ENCODE results near the gene USF2.

Gene USF2

DNA sequence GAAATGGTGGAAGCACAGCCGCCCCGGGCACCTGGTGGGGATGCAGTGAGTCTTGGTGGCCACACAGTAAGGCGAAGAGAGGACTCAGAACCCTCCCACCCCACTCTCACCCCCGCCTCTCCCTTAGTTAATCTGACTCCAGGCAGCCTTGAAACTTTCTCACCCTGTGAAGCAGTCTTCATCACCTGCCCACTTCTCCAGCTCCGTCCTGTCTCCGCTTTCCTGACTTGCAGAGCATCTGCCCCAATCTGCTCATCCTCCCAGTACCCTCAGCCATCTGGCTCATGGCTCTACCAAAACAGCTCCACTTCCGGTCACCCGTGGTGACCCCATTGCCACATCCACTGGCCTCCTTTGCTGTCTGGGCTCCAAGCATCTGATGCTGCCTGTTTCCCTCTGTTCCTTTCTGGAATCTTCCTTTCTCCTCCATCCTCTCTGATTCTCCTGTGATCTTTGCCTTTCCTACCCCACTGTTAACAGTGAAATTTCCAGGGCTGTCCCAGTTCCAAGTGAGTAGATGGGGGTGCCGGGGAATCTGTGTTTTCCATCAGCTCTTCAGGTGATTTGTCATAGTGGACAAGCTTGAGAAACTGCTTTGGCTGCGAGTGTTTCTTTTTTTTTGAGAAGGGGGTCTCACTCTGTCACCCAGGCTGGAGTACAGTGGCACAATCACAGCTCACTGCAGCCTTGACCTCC, 4.3 kb downstream of the USF2 start:
- no peak overlapping the region for H3K4me3 ChIP-seq
- H3K27ac ChIP-seq = no peak overlapping the region
- no peak overlapping the region for H3K9ac ChIP-seq (ENCODE audit: insufficient read length)
- H3K9me3 ChIP-seq (ENCODE audit: low read depth, low read length) = no peaks in the 10 kb centered on the region
- TF ChIP-seq EZH2 (IDR thresholded peaks at IDR 0.05) (no peak), POLR2AphosphoS5 (IDR thresholded peaks at IDR 0.05; ENCODE audit: borderline replicate concordance, low read depth, low read length) (no peak), FOXP2 (optimal IDR thresholded peaks at IDR 0.05; ENCODE audit: control extremely low read depth, extremely low read length, insufficient read depth) (no peak)
- DNase-seq (ENCODE audit: low read depth, low spot score) = no peak
- peaks cover 30% of the 10 kb centered on the region; the same call in 1 of the 2 replicates for H3K36me3 ChIP-seq (ENCODE audit: insufficient read depth, low read length)

DNA sequence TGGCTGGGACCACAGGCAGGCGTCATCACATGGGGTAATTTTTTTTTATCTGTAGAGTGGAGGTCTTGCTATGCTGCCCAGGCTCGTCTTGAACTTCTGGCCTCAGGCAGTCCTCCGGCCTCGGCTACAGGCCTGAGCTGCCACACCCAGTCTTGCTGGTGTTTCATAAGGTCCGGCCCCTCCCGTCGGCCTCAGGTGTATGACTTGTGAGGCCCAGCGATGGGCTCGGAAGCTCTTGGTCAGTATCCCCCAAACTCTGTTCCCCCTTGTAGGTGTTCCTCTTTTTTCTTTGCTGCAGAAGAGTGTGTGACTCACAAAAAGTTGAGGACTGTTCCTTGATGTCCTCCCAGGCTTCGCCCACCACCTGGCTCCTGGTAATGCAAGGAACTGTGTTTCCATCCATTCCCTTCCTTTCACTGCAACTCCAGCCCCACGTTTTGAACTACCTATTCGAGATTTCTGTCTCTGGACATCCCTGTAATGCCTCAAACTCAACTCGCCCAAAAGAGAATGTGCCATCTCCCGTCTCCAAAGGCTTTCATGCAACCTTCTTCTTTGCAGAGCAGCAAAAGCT, 5.0 kb downstream of the USF2 start:
- DNase-seq (ENCODE audit: low read depth, low spot score) = no peak
- H3K27ac ChIP-seq = no peak overlapping the region
- peaks cover 30% of the 10 kb centered on the region; the same call in 1 of the 2 replicates for H3K36me3 ChIP-seq (ENCODE audit: insufficient read depth, low read length)
- no peaks in the 10 kb centered on the region for H3K9me3 ChIP-seq (ENCODE audit: low read depth, low read length)
- TF ChIP-seq EZH2 (IDR thresholded peaks at IDR 0.05) (no peak), POLR2AphosphoS5 (IDR thresholded peaks at IDR 0.05; ENCODE audit: borderline replicate concordance, low read depth, low read length) (no peak), FOXP2 (optimal IDR thresholded peaks at IDR 0.05; ENCODE audit: control extremely low read depth, extremely low read length, insufficient read depth) (no peak)
- H3K4me3 ChIP-seq = no peak overlapping the region
- H3K9ac ChIP-seq (ENCODE audit: insufficient read length) = no peak overlapping the region

DNA sequence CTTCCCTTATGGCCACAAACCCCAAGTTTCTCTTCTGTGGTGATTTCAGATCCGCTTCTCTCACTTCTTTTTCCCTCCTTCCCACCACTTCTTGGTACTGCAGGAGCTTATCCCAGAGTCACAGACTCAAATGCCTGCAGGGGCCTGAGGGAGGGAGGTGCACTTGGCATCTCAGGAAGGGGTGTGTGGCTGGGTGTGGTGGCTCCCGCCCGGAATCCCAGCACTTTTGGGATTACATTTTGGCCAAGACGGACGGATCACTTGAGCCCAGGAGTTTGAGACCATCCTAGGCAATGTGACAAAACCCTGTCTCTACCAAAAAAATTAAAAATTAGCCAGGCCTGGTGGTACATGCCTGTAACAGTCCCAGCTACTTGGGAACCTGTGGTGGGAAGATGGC, 5.6 kb downstream of the USF2 start:
- no peak for TF ChIP-seq FOXP2 (optimal IDR thresholded peaks at IDR 0.05; ENCODE audit: control extremely low read depth, extremely low read length, insufficient read depth)
- no peak for TF ChIP-seq POLR2AphosphoS5 (IDR thresholded peaks at IDR 0.05; ENCODE audit: borderline replicate concordance, low read depth, low read length)
- no peak for TF ChIP-seq EZH2 (IDR thresholded peaks at IDR 0.05)
- no peak for DNase-seq (ENCODE audit: low read depth, low spot score)
- H3K9ac ChIP-seq (ENCODE audit: insufficient read length) = no peak overlapping the region
- peaks cover 30% of the 10 kb centered on the region; the same call in 1 of the 2 replicates for H3K36me3 ChIP-seq (ENCODE audit: insufficient read depth, low read length)
- no peak overlapping the region for H3K4me3 ChIP-seq
- no peak overlapping the region for H3K27ac ChIP-seq
- H3K9me3 ChIP-seq (ENCODE audit: low read depth, low read length) = no peaks in the 10 kb centered on the region

DNA sequence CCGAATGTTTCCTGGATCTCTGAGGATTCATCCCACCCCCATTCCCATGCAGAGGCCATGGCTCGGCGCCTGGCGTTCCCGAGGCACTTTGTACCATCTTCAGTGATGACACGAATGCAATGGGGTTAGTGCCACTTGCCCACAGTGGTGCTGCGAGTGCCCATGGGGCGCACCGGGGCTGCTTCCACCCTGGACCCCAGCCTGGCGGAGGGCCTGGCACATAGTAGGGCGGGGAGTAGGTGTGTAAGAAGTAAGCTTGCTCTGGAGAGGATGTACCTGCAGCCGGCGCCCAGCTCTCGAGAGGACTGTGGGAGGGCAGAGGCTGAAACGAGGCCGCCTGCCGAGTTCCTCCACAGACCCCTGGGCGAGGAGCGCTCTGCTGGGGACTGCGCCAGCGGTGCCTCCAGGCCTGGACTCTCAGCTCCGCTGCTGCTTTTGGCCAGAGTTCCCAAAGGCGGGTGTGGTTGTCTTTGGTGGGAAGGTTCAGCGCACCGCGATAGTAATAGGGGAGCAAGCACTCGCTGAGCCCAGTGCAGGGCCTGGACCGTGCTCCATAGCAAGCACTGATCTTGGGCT, 8.0 kb downstream of the USF2 start:
- Histone ChIP-seq H3K36me3 (ENCODE audit: insufficient read depth, low read length) (peaks cover 14% of the 10 kb centered on the region; the same call in 1 of the 2 replicates), H3K27ac (no peak overlapping the region)
- TF ChIP-seq EZH2 (IDR thresholded peaks at IDR 0.05) (no peak), FOXP2 (optimal IDR thresholded peaks at IDR 0.05; ENCODE audit: control extremely low read depth, extremely low read length, insufficient read depth) (no peak), POLR2AphosphoS5 (IDR thresholded peaks at IDR 0.05; ENCODE audit: borderline replicate concordance, low read depth, low read length) (no peak)

DNA sequence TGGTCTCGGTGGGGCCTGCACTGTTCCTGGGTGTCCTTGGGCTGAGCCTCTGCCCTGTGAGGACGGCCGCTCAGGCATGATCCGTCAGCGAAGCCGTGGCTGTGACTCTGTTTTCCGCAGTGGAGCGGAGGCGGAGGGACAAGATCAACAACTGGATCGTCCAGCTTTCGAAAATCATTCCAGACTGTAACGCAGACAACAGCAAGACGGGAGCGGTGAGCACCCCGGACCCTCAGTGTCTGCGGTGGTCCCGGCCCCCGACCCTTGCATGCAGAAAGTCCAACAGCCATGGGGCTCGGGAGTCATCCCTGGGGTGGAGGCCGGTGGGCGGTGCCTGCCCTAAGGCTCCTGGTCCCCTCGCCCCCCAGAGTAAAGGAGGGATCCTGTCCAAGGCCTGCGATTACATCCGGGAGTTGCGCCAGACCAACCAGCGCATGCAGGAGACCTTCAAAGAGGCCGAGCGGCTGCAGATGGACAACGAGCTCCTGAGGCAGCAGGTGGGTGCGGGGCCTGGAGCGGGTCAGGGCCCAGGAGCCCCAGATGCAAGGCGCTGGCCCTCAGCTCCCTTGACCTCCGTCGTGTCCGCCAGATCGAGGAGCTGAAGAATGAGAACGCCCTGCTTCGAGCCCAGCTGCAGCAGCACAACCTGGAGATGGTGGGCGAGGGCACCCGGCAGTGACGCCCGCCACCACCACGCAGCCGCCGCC, 10.0 kb downstream of the USF2 start:
- Histone ChIP-seq H3K9me3 (ENCODE audit: low read depth, low read length) (no peaks in the 10 kb centered on the region), H3K9ac (ENCODE audit: insufficient read length) (no peak overlapping the region), H3K27ac (no peak overlapping the region), H3K4me3 (no peak overlapping the region), H3K36me3 (ENCODE audit: insufficient read depth, low read length) (peaks cover 3% of the 10 kb centered on the region; the same call in 1 of the 2 replicates)
- no peak for TF ChIP-seq POLR2AphosphoS5 (IDR thresholded peaks at IDR 0.05; ENCODE audit: borderline replicate concordance, low read depth, low read length)
- TF ChIP-seq FOXP2 (optimal IDR thresholded peaks at IDR 0.05; ENCODE audit: control extremely low read depth, extremely low read length, insufficient read depth) = no peak
- TF ChIP-seq EZH2 (IDR thresholded peaks at IDR 0.05) = no peak
- no peak for DNase-seq (ENCODE audit: low read depth, low spot score)

More for the DNA sequence above, 8.0 kb downstream of the USF2 start:
- H3K4me3 ChIP-seq = no peak overlapping the region
- H3K9me3 ChIP-seq (ENCODE audit: low read depth, low read length) = no peaks in the 10 kb centered on the region
- no peak overlapping the region for H3K9ac ChIP-seq (ENCODE audit: insufficient read length)
- no peak for DNase-seq (ENCODE audit: low read depth, low spot score)

DNA sequence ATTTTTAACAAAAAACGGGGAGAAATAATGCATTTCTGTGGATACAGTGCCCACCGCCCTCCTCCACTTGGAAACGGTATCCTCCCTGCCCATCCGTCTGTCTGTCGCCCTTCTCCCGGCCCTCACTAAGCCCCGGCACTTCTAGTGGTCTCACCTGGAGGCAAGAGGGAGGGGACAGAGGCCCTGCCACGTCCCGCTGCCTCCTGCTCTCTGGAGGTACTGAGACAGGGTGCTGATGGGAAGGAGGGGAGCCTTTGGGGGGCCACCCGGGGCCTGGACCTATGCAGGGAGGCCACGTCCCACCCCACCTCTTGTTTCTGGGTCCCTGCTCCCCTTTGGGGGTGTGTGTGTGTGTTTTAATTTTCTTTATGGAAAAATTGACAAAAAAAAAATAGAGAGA, 10.6 kb downstream of the USF2 start:
- Histone ChIP-seq H3K9ac (ENCODE audit: insufficient read length) (no peak overlapping the region), H3K27ac (no peak overlapping the region), H3K9me3 (ENCODE audit: low read depth, low read length) (no peaks in the 10 kb centered on the region), H3K36me3 (ENCODE audit: insufficient read depth, low read length) (no peaks in the 10 kb centered on the region; the same call in 1 of the 2 replicates), H3K4me3 (no peak overlapping the region)
- TF ChIP-seq FOXP2 (optimal IDR thresholded peaks at IDR 0.05; ENCODE audit: control extremely low read depth, extremely low read length, insufficient read depth) (no peak), POLR2AphosphoS5 (IDR thresholded peaks at IDR 0.05; ENCODE audit: borderline replicate concordance, low read depth, low read length) (no peak), EZH2 (IDR thresholded peaks at IDR 0.05) (no peak)
- DNase-seq (ENCODE audit: low read depth, low spot score) = no peak

DNA sequence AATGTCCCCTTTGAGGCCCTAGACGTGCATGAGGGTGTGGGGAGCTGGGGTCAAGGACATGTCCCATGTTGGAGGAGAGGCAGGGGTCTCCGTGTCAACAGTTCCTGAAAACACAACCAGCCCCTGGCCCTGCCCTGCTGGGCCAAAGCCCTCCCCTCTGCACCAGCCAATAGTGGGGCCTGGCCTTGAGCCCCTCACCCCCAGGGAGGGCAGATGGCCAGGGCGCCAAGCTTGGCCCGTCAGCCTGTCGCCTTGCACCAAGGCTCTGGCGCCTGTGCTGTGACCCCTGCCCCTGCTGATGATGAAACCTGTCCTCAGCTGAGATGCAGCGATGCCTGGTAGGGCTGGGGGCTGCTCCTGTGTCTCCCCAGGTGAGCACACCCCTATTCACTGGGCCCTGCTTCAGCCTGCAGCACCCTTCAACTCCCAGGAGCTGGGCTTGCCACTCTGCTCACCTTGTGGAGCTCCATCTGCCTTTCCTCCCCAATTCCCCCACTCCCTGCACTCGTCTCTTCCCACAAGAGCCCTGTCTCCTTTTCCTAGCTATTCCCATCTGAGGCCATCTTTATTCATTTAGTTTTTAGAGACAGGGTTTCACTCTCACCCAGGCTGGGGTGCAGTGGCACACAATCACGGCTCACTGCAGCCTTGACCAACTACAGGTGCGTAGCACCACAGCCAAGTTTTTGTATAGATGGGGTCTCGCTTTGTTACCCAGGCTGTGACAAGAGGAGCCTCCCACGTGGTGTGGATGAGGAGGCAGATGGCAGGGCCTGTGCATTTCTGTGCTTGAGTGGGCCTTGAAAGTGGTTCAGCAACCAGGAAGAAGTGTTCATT, 11.4 kb downstream of the USF2 start:
- H3K4me3 ChIP-seq = no peak overlapping the region
- H3K9ac ChIP-seq (ENCODE audit: insufficient read length) = no peak overlapping the region
- H3K9me3 ChIP-seq (ENCODE audit: low read depth, low read length) = no peaks in the 10 kb centered on the region
- no peak overlapping the region for H3K27ac ChIP-seq
- DNase-seq (ENCODE audit: low read depth, low spot score) = no peak
- no peak for TF ChIP-seq POLR2AphosphoS5 (IDR thresholded peaks at IDR 0.05; ENCODE audit: borderline replicate concordance, low read depth, low read length)
- TF ChIP-seq FOXP2 (optimal IDR thresholded peaks at IDR 0.05; ENCODE audit: control extremely low read depth, extremely low read length, insufficient read depth) = no peak
- no peak for TF ChIP-seq EZH2 (IDR thresholded peaks at IDR 0.05)
- H3K36me3 ChIP-seq (ENCODE audit: insufficient read depth, low read length) = no peaks in the 10 kb centered on the region; the same call in 1 of the 2 replicates

Measured in SK-N-MC (cell line).